Lung (tissue), 12 donors: ENCODE results near the gene HERPUD1. TPM values are rescaled to one million over a fixed set of nuclear protein-coding genes. Genes with fewer than 3 reads are reported as not detected.
"Not testable (repeated sequence)": the region's sequence is repeated elsewhere in the genome, so short reads cannot be mapped to it uniquely, and the experiment has no call there.

ENCODE experiments used
- ATAC-seq: fragments of 200-7000 bp; cut with Tn5 transposase; one replicate; pipeline ENCODE4 v1.9.1; 2020; ENCODE audit warnings: moderate number of reproducible peaks; ENCODE audit not compliant: insufficient read depth, low FRiP score
- DNase-seq, 3 donors: peaks; one replicate each; pipeline ENCODE4 v3.0.0-alpha.2; 2013 to 2017
- H3K27ac ChIP-seq, 2 donors: one replicate each; pipeline ENCODE4 v1.5.1; 2013; ENCODE audit warnings: mild to moderate bottlenecking in 2 of 2, moderate library complexity in 2 of 2, control low read depth in 1 of 2, inconsistent platforms in 1 of 2, low read depth in 1 of 2, low read length in 1 of 2
- H3K27me3 ChIP-seq, 3 donors: one replicate each; pipeline ENCODE4 v1.5.1; 2013; ENCODE audit warnings: low read length in 2 of 3; ENCODE audit not compliant: control insufficient read depth in 3 of 3, insufficient read depth in 3 of 3
- H3K36me3 ChIP-seq, 4 donors: one replicate each; pipeline ENCODE4 v1.5.1; 2013; ENCODE audit warnings: low read length in 4 of 4, mild to moderate bottlenecking in 1 of 4, moderate library complexity in 1 of 4; ENCODE audit not compliant: control insufficient read depth in 4 of 4, insufficient read depth in 4 of 4
- H3K4me1 ChIP-seq, 5 donors: one replicate each; pipeline ENCODE4 v1.5.1; 2013; ENCODE audit warnings: low read length in 5 of 5, mild to moderate bottlenecking in 2 of 5, moderate library complexity in 1 of 5; ENCODE audit not compliant: control insufficient read depth in 5 of 5, insufficient read depth in 5 of 5
- H3K4me3 ChIP-seq: one replicate; pipeline ENCODE4 v1.5.1; 2013; ENCODE audit warnings: mild to moderate bottlenecking, control low read depth, moderate library complexity
- H3K9ac ChIP-seq, 2 donors: one replicate each; pipeline ENCODE4 v1.5.1; 2013; ENCODE audit warnings: low read length in 2 of 2, control low read depth in 1 of 2; ENCODE audit not compliant: insufficient read depth in 1 of 2
- H3K9me3 ChIP-seq, 4 donors: one replicate each; pipeline ENCODE4 v1.5.1; 2013; ENCODE audit warnings: low read length in 3 of 4, mild to moderate bottlenecking in 1 of 4, moderate library complexity in 1 of 4; ENCODE audit not compliant: control insufficient read depth in 4 of 4, insufficient read depth in 3 of 4
- WGBS, 2 donors: extraction: QIAGEN DNeasy Blood & Tissue Kit; methylation state at CpG; one replicate each; pipeline ENCODE4 v1.1.7; 2013; 5-methylcytosine and 5-hydroxymethylcytosine counted together
- polyA plus RNA-seq, 2 donors: library from polyadenylated mRNA; stranded (reverse); fragments of 200-250 nt; gene quantifications; one replicate each; pipeline ENCODE4 v1.2.1, GENCODE V29; 2013
- total RNA-seq, 2 donors: library from RNA; depleted of rRNA in 1 of 2; stranded (reverse); fragments of >200 nt in 1 of 2; gene quantifications; one replicate each; pipeline ENCODE4 v1.2.1, GENCODE V29; 2014 to 2021
- TF ChIP-seq, protein P1 (sequence below): IDR thresholded peaks from 2 replicates; pipeline ENCODE4 v1.5.1; 2012; ENCODE audit warnings: mild to moderate bottlenecking; ENCODE audit errors: control extremely low read depth, extremely low read depth
- donor health status: control.
- donor health status: control.
- donor health status: Bipolar disorder and iron deficiency.
- donor health status: healthy.
- donor health status: DM: yes; HTN: yes; CAD: no.

The HERPUD1 gene
- total and polyA plus RNA-seq, 4 donors = 70.5 to 219 (median 144) TPM

DNA sequence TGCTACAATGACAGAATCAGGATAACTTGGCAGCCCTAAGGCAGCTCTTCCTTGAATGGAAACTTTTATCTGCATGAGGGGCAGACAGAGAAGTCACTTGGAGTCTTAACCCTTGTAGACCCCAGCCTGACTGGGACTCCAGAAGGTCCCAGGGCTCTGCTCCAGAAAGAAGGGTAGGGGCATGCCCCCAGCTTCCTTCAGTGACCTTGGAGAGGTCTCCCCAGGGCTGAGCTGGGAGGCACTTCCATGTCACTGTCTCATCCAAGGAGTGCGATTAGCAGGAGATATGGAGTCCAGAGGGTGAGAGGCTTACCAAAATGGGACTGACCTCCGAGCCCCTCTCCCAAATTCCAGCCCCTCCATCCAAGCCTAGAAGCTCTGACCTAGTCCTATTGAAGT, 54.0 kb downstream of the HERPUD1 start:
- peak overlapping the region; percentile 4 to 15 for H3K27ac ChIP-seq
- ATAC-seq = no peak
- 79 to 87% methylated on average over 2 of the region's 2 CpGs for WGBS, 2 donors
- H3K36me3 ChIP-seq = peaks cover 0 to 4% (median 0%) of the 10 kb centered on the region in 4 donors
- no peaks in the 10 kb centered on the region for H3K9me3 ChIP-seq
- peaks cover 0 to 7% (median 3%) of the 10 kb centered on the region in 3 donors for H3K27me3 ChIP-seq
- H3K9ac ChIP-seq = no peak overlapping the region
- DNase-seq = no peak
- H3K4me3 ChIP-seq = no peak overlapping the region
- TF ChIP-seq, protein P1, sequence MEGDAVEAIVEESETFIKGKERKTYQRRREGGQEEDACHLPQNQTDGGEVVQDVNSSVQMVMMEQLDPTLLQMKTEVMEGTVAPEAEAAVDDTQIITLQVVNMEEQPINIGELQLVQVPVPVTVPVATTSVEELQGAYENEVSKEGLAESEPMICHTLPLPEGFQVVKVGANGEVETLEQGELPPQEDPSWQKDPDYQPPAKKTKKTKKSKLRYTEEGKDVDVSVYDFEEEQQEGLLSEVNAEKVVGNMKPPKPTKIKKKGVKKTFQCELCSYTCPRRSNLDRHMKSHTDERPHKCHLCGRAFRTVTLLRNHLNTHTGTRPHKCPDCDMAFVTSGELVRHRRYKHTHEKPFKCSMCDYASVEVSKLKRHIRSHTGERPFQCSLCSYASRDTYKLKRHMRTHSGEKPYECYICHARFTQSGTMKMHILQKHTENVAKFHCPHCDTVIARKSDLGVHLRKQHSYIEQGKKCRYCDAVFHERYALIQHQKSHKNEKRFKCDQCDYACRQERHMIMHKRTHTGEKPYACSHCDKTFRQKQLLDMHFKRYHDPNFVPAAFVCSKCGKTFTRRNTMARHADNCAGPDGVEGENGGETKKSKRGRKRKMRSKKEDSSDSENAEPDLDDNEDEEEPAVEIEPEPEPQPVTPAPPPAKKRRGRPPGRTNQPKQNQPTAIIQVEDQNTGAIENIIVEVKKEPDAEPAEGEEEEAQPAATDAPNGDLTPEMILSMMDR = no peak
- peaks cover 0 to 26% (median 4%) of the 10 kb centered on the region in 5 donors for H3K4me1 ChIP-seq

- H3K9me3 ChIP-seq = no peaks in the 10 kb centered on the region
- ATAC-seq (no peak), DNase-seq (no peak)
- H3K27me3 ChIP-seq = peaks cover 0 to 8% (median 5%) of the 10 kb centered on the region in 3 donors
- no peak overlapping the region for H3K9ac ChIP-seq
- peak overlapping the region in 1 of 2 donors; percentile 4 for H3K27ac ChIP-seq
- H3K4me3 ChIP-seq = no peak overlapping the region
- 50 to 67% methylated on average over 1 of the region's 1 CpG for WGBS, 2 donors
- H3K36me3 ChIP-seq = peaks cover 0 to 4% (median 0%) of the 10 kb centered on the region in 4 donors
- peaks cover 0 to 29% (median 4%) of the 10 kb centered on the region in 5 donors for H3K4me1 ChIP-seq
- TF ChIP-seq, protein P1 = no peak
Measured at GRCh38 chr16:56986361-56986760, 54.4 kb downstream of the HERPUD1 start.

GRCh38 chr16:56986908-56987307, 55.0 kb downstream of the HERPUD1 start:
- not testable (repeated sequence) for H3K4me3 ChIP-seq, H3K27ac ChIP-seq, H3K9ac ChIP-seq, H3K36me3 ChIP-seq, ATAC-seq, H3K9me3 ChIP-seq, DNase-seq
- H3K27me3 ChIP-seq = peaks cover 0 to 11% (median 5%) of the 10 kb centered on the region in 3 donors
- WGBS, 2 donors = 86 to 88% methylated on average over 4 of the region's 4 CpGs
- peaks cover 0 to 33% (median 4%) of the 10 kb centered on the region in 5 donors for H3K4me1 ChIP-seq

GRCh38 chr16:56987692-56988091, 55.8 kb downstream of the HERPUD1 start:
- DNase-seq = no peak
- WGBS, 2 donors = 91 to 96% methylated on average over 2 of the region's 2 CpGs

More at GRCh38 chr16:56987692-56988091, 55.8 kb downstream of the HERPUD1 start:
- peaks cover 0 to 13% (median 5%) of the 10 kb centered on the region in 3 donors for H3K27me3 ChIP-seq
- H3K36me3 ChIP-seq = no peaks in the 10 kb centered on the region
- ATAC-seq = no peak
- no peak overlapping the region for H3K27ac ChIP-seq
- H3K4me3 ChIP-seq = no peak overlapping the region
- no peak overlapping the region for H3K9ac ChIP-seq
- H3K4me1 ChIP-seq = peaks cover 0 to 35% (median 4%) of the 10 kb centered on the region in 5 donors
- H3K9me3 ChIP-seq = no peaks in the 10 kb centered on the region
- TF ChIP-seq, protein P1 = no peak
